HCT116 (cell line): ENCODE results near the gene PANX2. TPM values are rescaled to one million over a fixed set of nuclear protein-coding genes. Genes with fewer than 3 reads are reported as not detected.

ENCODE experiments used
- ATAC-seq: fragments of 200-7000 bp; cut with Tn5 transposase; 2 replicates; pipeline ENCODE4 v1.9.1; 2020; ENCODE audit warnings: mild to moderate bottlenecking, moderate library complexity
- Bru-seq: library from RNA; stranded (reverse); fragments of 400-500 nt; gene quantifications from one replicate; lab custom pipeline; 2021; lab: Mats Ljungman, UMichigan
- BruChase-seq, 2 experiments: library from RNA; stranded (reverse); fragments of 400-500 nt; gene quantifications; one replicate each; lab custom pipeline; 2021; lab: Mats Ljungman, UMichigan
- BruUV-seq: library from RNA; stranded (reverse); fragments of 400-500 nt; replicated peaks from 2 replicates; lab custom pipeline; 2021; lab: Mats Ljungman, UMichigan
- CTCF ChIA-PET: fragments of 300-600 bp; sonication (Branson Sonifier 250); formaldehyde crosslinking; loops from one replicate; lab custom pipeline; 2021; ENCODE audit warnings: antibody characterized with exemption; lab: Charles Lee
- POLR2A ChIA-PET: fragments of 300-600, 350-600 bp; sonication (Branson Sonifier 250); formaldehyde crosslinking; loops from one replicate; lab custom pipeline; 2021; ENCODE audit warnings: antibody characterized with exemption; lab: Charles Lee
- RAD21 ChIA-PET, 2 experiments: fragments of 300-600 bp; sonication (Branson Sonifier 250); formaldehyde crosslinking; loops; one replicate each; lab custom pipeline; 2023; ENCODE audit warnings: low total read pairs in 2 of 2; ENCODE audit not compliant: uncharacterized antibody in 2 of 2, unreplicated experiment in 2 of 2, low non-redundant PET in 1 of 2; lab: Charles Lee
- DNase-seq: peaks from one replicate; pipeline ENCODE4 v3.0.0-alpha.2; 2010; ENCODE audit warnings: low read depth, low spot score
- H2AFZ ChIP-seq: fragments of 200-600 bp; shearing (Covaris generic), sonication (generic); 2 replicates; pipeline ENCODE4 v1.6.1; 2017; ENCODE audit warnings: low read depth, mixed run types, mixed read lengths, antibody characterized with exemption, low read length; ENCODE audit not compliant: poor library complexity, severe bottlenecking
- H3K27ac ChIP-seq: 2 replicates; pipeline ENCODE4 v1.5.1; 2012; ENCODE audit warnings: low read depth, low read length
- H3K27me3 ChIP-seq: fragments of 200-600 bp; sonication (generic); 2 replicates; pipeline ENCODE4 v1.6.1; 2016; ENCODE audit warnings: mixed run types, low read length, mixed read lengths; ENCODE audit not compliant: insufficient read depth
- H3K36me3 ChIP-seq, 2 experiments: fragments of 200-500 bp in 1 of 2; fragments of 200-600 bp in 1 of 2; sonication (Bioruptor generic) in 1 of 2; sonication (generic) in 1 of 2; 2 replicates each; pipeline versions ENCODE4 v1.5.1 to v1.6.1; 2014 to 2016; ENCODE audit warnings: low read length in 2 of 2, inconsistent platforms in 1 of 2, mixed read lengths in 1 of 2, mixed run types in 1 of 2; ENCODE audit not compliant: insufficient read depth in 2 of 2, control insufficient read depth in 1 of 2
- H3K4me1 ChIP-seq, 2 experiments: fragments of 200-600 bp in 1 of 2; sonication (generic) in 1 of 2; 2 replicates each; pipeline versions ENCODE4 v1.5.1 to v1.6.1; 2012 to 2017; ENCODE audit warnings: low read length in 2 of 2, inconsistent platforms in 1 of 2, mild to moderate bottlenecking in 1 of 2, mixed read lengths in 1 of 2, mixed run types in 1 of 2, moderate library complexity in 1 of 2; ENCODE audit not compliant: insufficient read depth in 2 of 2, control insufficient read depth in 1 of 2
- H3K4me2 ChIP-seq: fragments of 200-600 bp; sonication (generic); 2 replicates; pipeline ENCODE4 v1.6.1; 2017; ENCODE audit warnings: mixed run types, low read length, mixed read lengths
- H3K4me3 ChIP-seq, 2 experiments: fragments of 200-600 bp in 1 of 2; sonication (generic) in 1 of 2; replicated peaks in 1 of 2; 2 replicates each; pipeline ENCODE4 v1.5.1; 2011 to 2016; ENCODE audit warnings: low read length in 2 of 2, control low read depth in 1 of 2, low read depth in 1 of 2, mild to moderate bottlenecking in 1 of 2, mixed read lengths in 1 of 2, mixed run types in 1 of 2
- H3K79me2 ChIP-seq: fragments of 200-600 bp; sonication (generic); 2 replicates; pipeline ENCODE4 v1.6.1; 2017; ENCODE audit warnings: mild to moderate bottlenecking, mixed run types, low read length, moderate library complexity, mixed read lengths; ENCODE audit not compliant: insufficient read depth
- H3K9ac ChIP-seq: fragments of 200-600 bp; sonication (generic); 2 replicates; pipeline ENCODE4 v1.6.1; 2016; ENCODE audit warnings: low read length, mixed read lengths
- H3K9me2 ChIP-seq: fragments of 200-600 bp; sonication (generic), shearing (Covaris generic); 2 replicates; pipeline ENCODE4 v1.6.1; 2017; ENCODE audit warnings: mixed run types, mild to moderate bottlenecking, moderate library complexity; ENCODE audit not compliant: insufficient read depth
- H3K9me3 ChIP-seq, 2 experiments: fragments of 200-500 bp in 1 of 2; fragments of 200-600 bp in 1 of 2; sonication (Bioruptor generic) in 1 of 2; sonication (generic) in 1 of 2; 2 replicates each; pipeline ENCODE4 v1.6.1; 2014 to 2017; ENCODE audit warnings: low read length in 2 of 2, mixed read lengths in 2 of 2, inconsistent platforms in 1 of 2, low read depth in 1 of 2, mild to moderate bottlenecking in 1 of 2, mixed run types in 1 of 2, moderate library complexity in 1 of 2; ENCODE audit not compliant: control insufficient read depth in 1 of 2, insufficient read depth in 1 of 2
- H4K20me1 ChIP-seq: fragments of 200-600 bp; sonication (generic), shearing (Covaris generic); 2 replicates; pipeline ENCODE4 v1.6.1; 2017; ENCODE audit warnings: mixed run types, mild to moderate bottlenecking, moderate library complexity; ENCODE audit not compliant: insufficient read depth
- EZH2 ChIP-seq: fragments of 200-600 bp; sonication (generic); IDR thresholded peaks from 2 replicates; pipeline ENCODE4 v1.6.1; 2017; ENCODE audit warnings: antibody characterized with exemption, mixed run types
- SIN3A ChIP-seq: IDR thresholded peaks from 2 replicates; pipeline ENCODE4 v1.6.1; 2012; ENCODE audit warnings: low read depth
- YY1 ChIP-seq: IDR thresholded peaks from 2 replicates; pipeline ENCODE4 v1.6.1; 2011; ENCODE audit warnings: low read length, low read depth, moderate library complexity, mild to moderate bottlenecking; ENCODE audit not compliant: insufficient replicate concordance; ENCODE audit errors: extremely low read depth
- ZFX ChIP-seq: fragments of 450-650 bp; IDR thresholded peaks from 2 replicates; pipeline ENCODE4 v1.6.1; 2017
- intact Hi-C: fragments of 100-400 bp; cut with micrococcal nuclease; formaldehyde crosslinking; loops from 2 replicates; pipeline ENCODE4 v1.10.0; 2022
- long read RNA-seq: library from polyadenylated mRNA; unstranded; transcript quantifications from one replicate; pipeline ENCODE4 v2.0.0, GENCODE V29; 2021; ENCODE audit not compliant: unreplicated experiment
- polyA plus RNA-seq: library from polyadenylated mRNA; unstranded; fragments of >200 nt; gene quantifications from 2 replicates; pipeline ENCODE4 v1.2.1, GENCODE V29; 2012; ENCODE audit warnings: missing spikeins
- total RNA-seq: library from RNA; stranded (reverse); gene quantifications from one replicate; pipeline ENCODE4 v1.2.1, GENCODE V29; 2021; ENCODE audit not compliant: unreplicated experiment

PANX2 gene, protein sequence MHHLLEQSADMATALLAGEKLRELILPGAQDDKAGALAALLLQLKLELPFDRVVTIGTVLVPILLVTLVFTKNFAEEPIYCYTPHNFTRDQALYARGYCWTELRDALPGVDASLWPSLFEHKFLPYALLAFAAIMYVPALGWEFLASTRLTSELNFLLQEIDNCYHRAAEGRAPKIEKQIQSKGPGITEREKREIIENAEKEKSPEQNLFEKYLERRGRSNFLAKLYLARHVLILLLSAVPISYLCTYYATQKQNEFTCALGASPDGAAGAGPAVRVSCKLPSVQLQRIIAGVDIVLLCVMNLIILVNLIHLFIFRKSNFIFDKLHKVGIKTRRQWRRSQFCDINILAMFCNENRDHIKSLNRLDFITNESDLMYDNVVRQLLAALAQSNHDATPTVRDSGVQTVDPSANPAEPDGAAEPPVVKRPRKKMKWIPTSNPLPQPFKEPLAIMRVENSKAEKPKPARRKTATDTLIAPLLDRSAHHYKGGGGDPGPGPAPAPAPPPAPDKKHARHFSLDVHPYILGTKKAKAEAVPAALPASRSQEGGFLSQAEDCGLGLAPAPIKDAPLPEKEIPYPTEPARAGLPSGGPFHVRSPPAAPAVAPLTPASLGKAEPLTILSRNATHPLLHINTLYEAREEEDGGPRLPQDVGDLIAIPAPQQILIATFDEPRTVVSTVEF
- total RNA-seq, result 8.0 TPM
- 6.5 and 11.2 TPM in 2 replicates for polyA plus RNA-seq
- Bru-seq, nascent RNA, result percentile 36 among the genes with signal in this experiment
- percentile 56 among the genes with signal in this experiment for BruChase-seq, experiment 1, labeled RNA remaining after a 6-hour chase
- percentile 41 among the genes with signal in this experiment for BruChase-seq, experiment 2, labeled RNA remaining after a 2-hour chase
- long read RNA-seq, partial matches to known transcripts, result 11 of 14 reads
- long read RNA-seq, other reads (novel, unspliced or antisense), result 3 of 14 reads

DNA sequence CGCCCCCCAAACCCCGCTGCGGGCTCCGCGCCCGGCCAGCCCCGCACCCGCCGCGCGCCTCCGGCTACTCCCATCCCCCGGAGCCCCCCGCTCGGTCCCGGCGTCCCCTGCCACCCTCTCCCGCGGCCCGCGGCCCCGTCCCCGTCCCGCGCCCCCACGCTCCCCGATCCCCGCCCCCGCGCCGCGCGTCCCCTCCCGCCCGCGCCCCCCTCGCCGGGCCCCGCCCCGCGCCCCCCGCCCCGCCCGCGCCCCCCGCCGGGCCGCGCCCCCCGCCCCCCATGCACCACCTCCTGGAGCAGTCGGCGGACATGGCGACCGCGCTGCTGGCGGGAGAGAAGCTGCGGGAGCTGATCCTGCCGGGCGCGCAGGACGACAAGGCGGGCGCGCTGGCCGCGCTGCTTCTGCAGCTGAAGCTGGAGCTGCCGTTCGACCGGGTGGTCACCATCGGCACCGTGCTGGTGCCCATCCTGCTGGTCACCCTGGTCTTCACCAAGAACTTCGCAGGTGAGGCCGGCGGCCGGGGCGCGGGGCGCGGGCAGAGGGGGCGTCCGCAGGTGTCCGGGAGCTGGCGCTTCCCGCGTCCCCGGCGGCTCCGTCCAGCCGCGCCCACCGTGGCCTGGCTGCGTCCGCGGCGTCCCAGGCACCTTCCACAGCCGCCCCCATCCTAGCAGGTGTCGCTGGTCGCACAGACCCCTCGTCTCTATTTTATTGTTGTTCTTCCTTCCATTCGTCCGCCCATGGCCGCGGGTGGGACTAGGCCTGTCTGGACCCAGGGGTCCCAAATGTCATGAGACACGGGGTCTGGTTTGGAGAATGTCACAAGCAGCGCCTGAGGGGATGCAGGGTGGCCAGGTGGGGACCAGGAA is at the start of gene PANX2:
Gene PANX2 (plus strand): TSS at position 279 of the 866 bp plus-strand sequence. CDS start 0 bp downstream, at position 279.
- no peaks in the 10 kb centered on the region for H3K9me2 ChIP-seq
- no peaks in the 10 kb centered on the region for H3K79me2 ChIP-seq
- no peaks in the 10 kb centered on the region for H3K36me3 ChIP-seq
- no peaks in the 10 kb centered on the region for H3K4me1 ChIP-seq
- ChIA-PET POLR2A (no interaction called here), CTCF (no interaction called here), RAD21 (no interaction called here)
- H3K9ac ChIP-seq, result peak within 1 kb of the TSS; percentile 23; the same call in 1 of the 2 replicates
- BruUV-seq, result no TSS peak
- H3K4me2 ChIP-seq, result peak within 1 kb of the TSS; percentile 50
- intact Hi-C loops, result no loop called here
- no peaks in the 10 kb centered on the region for H3K27me3 ChIP-seq
- H3K4me3 ChIP-seq, result peak within 1 kb of the TSS; percentile 28 to 37; a peak in 3 of 4 replicates
- H4K20me1 ChIP-seq, result no peaks in the 10 kb centered on the region
- ATAC-seq (no peak), DNase-seq (no peak)
- H3K9me3 ChIP-seq, result no peaks in the 10 kb centered on the region
- no peak within 1 kb of the TSS for H2AFZ ChIP-seq
- H3K27ac ChIP-seq, result no peak within 1 kb of the TSS
- TF ChIP-seq SIN3A (no peak), ZFX (no peak), YY1 (no peak), EZH2 (no peak)
